K562 (cell line): ENCODE measurements around the gene DDX54. TPM values are rescaled to one million over a fixed set of nuclear protein-coding genes. Genes with fewer than 3 reads are reported as not detected.

Experiments
- ATF6 ChIP-seq: sonication (generic); formaldehyde crosslinking; IDR thresholded peaks from 2 replicates; pipeline ENCODE4 v1.4.0; 2020; ENCODE audit warnings: mild to moderate bottlenecking, missing genetic modification reagents
- BACH1 ChIP-seq: fragments of 200-800 bp; sonication (Bioruptor generic); IDR thresholded peaks from 2 replicates; pipeline ENCODE4 v1.6.1; 2016; ENCODE audit warnings: missing genetic modification characterization, missing compliant biosample characterization
- BRD9 ChIP-seq: fragments of 450-650 bp; IDR thresholded peaks from 2 replicates; pipeline ENCODE4 v1.6.1; 2018; ENCODE audit warnings: low read depth; ENCODE audit not compliant: partially characterized antibody
- BRF1 ChIP-seq: IDR thresholded peaks from 3 replicates; pipeline ENCODE4 v1.6.1; 2011; ENCODE audit warnings: borderline replicate concordance, mild to moderate bottlenecking; ENCODE audit not compliant: insufficient read length; ENCODE audit errors: extremely low read depth
- CREB1 ChIP-seq, 2 experiments: sonication (generic) in 1 of 2; formaldehyde crosslinking in 1 of 2; IDR thresholded peaks; 2 replicates each; pipeline versions ENCODE4 v1.6.1 to v1.8.0; 2012 to 2022; ENCODE audit warnings: inconsistent platforms in 1 of 2, mild to moderate bottlenecking in 1 of 2, missing genetic modification reagents in 1 of 2, moderate library complexity in 1 of 2
- DLX4 ChIP-seq: fragments of 250-450 bp; sonication (Bioruptor Pico); IDR thresholded peaks from 2 replicates; pipeline ENCODE4 v1.6.1; 2021; ENCODE audit warnings: mild to moderate bottlenecking
- DPF2 ChIP-seq: fragments of 450-650 bp; IDR thresholded peaks from 2 replicates; pipeline ENCODE4 v1.6.1; 2016
- EGR1 ChIP-seq: fragments of 450-650 bp; conservative IDR thresholded peaks from 2 replicates; pipeline ENCODE4 v1.6.1; 2017; ENCODE audit warnings: mild to moderate bottlenecking
- ESRRA ChIP-seq: fragments of 450-650 bp; IDR thresholded peaks from 2 replicates; pipeline ENCODE4 v1.6.1; 2014; ENCODE audit warnings: low read depth, mild to moderate bottlenecking, moderate library complexity, borderline replicate concordance
- ETV5 ChIP-seq: sonication (generic); formaldehyde crosslinking; IDR thresholded peaks from 2 replicates; pipeline ENCODE4 v1.4.0; 2020; ENCODE audit warnings: low read depth, mild to moderate bottlenecking, missing genetic modification reagents
- FOXA3 ChIP-seq, 2 experiments: fragments of 450-650 bp in 1 of 2; sonication (generic) in 1 of 2; formaldehyde crosslinking; IDR thresholded peaks in 1 of 2; conservative IDR thresholded peaks in 1 of 2; 2 replicates each; pipeline versions ENCODE4 v1.4.0 to v1.8.0; 2020 to 2022; ENCODE audit warnings: mild to moderate bottlenecking in 2 of 2, missing genetic modification reagents in 1 of 2
- FOXJ3 ChIP-seq: sonication (generic); formaldehyde crosslinking; IDR thresholded peaks from 2 replicates; pipeline ENCODE4 v1.4.0; 2020; ENCODE audit warnings: mild to moderate bottlenecking, missing genetic modification reagents
- GABPB2 ChIP-seq: fragments of 250-450 bp; sonication (Bioruptor Pico); conservative IDR thresholded peaks from 2 replicates; pipeline ENCODE4 v1.5.1; 2021; ENCODE audit warnings: mild to moderate bottlenecking
- JUNB ChIP-seq: fragments of 450-650 bp; formaldehyde crosslinking; conservative IDR thresholded peaks from 2 replicates; pipeline ENCODE4 v1.4.0; 2020; ENCODE audit warnings: mild to moderate bottlenecking
- PHB2 ChIP-seq: fragments of 450-650 bp; IDR thresholded peaks from 2 replicates; pipeline ENCODE4 v1.6.1; 2017; ENCODE audit warnings: low read depth
- PML ChIP-seq: IDR thresholded peaks from 2 replicates; pipeline ENCODE4 v1.6.1; 2012; ENCODE audit warnings: low read length, inconsistent platforms
- PPARD ChIP-seq: fragments of 250-450 bp; sonication (Bioruptor Pico); IDR thresholded peaks from 2 replicates; pipeline ENCODE4 v1.8.0; 2022; ENCODE audit warnings: inconsistent platforms, mild to moderate bottlenecking, moderate library complexity
- PTBP1 ChIP-seq: fragments of 200-400 bp; formaldehyde crosslinking; IDR thresholded peaks from 2 replicates; pipeline ENCODE4 v1.6.1; 2017; ENCODE audit warnings: low read depth, low read length
- RAD51 ChIP-seq: fragments of 450-650 bp; IDR thresholded peaks from 2 replicates; pipeline ENCODE4 v1.7.1; 2016; ENCODE audit warnings: low read depth, mild to moderate bottlenecking, borderline replicate concordance
- SIRT6 ChIP-seq: IDR thresholded peaks from one replicate; pipeline ENCODE4 v1.6.1; 2012; ENCODE audit warnings: low read depth, mild to moderate bottlenecking, control low read depth, inconsistent platforms, low read length, moderate library complexity
- SMARCA5 ChIP-seq: fragments of 450-650 bp; IDR thresholded peaks from 2 replicates; pipeline ENCODE4 v1.6.1; 2016
- TCF3 ChIP-seq: sonication (generic); formaldehyde crosslinking; IDR thresholded peaks from 2 replicates; pipeline ENCODE4 v1.4.0; 2020; ENCODE audit warnings: mild to moderate bottlenecking, missing genetic modification reagents
- TFAM ChIP-seq: fragments of 250-450 bp; sonication (Bioruptor Pico); conservative IDR thresholded peaks from 2 replicates; pipeline ENCODE4 v1.5.0; 2021; ENCODE audit warnings: mild to moderate bottlenecking, moderate library complexity
- USF2 ChIP-seq: sonication (generic); formaldehyde crosslinking; IDR thresholded peaks from 2 replicates; pipeline ENCODE4 v1.5.0; 2020; ENCODE audit warnings: missing genetic modification reagents
- ZNF3 ChIP-seq: fragments of 250-450 bp; sonication (Bioruptor Pico); IDR thresholded peaks from 2 replicates; pipeline ENCODE4 v1.5.0; 2021; ENCODE audit warnings: mild to moderate bottlenecking, moderate library complexity
- ZNF644 ChIP-seq: fragments of 200-800 bp; sonication (Bioruptor generic); IDR thresholded peaks from 2 replicates; pipeline ENCODE4 v1.6.1; 2016; ENCODE audit warnings: low read depth, missing genetic modification characterization, missing compliant biosample characterization
- ZNF766 ChIP-seq: fragments of 200-800 bp; sonication (Bioruptor generic); conservative IDR thresholded peaks from 2 replicates; pipeline ENCODE4 v1.6.1; 2016; ENCODE audit warnings: missing genetic modification characterization, missing compliant biosample characterization
- ZNF79 ChIP-seq: fragments of 250-450 bp; sonication (Bioruptor Pico); IDR thresholded peaks from 2 replicates; pipeline ENCODE4 v1.4.0; 2020; ENCODE audit warnings: low read depth, mild to moderate bottlenecking, moderate library complexity
- polyA plus RNA-seq, 8 experiments: library from polyadenylated mRNA; depleted of rRNA in 4 of 8; stranded (reverse) in 5 of 8; unstranded in 3 of 8; fragments of >200 nt; fragmentation: Nextera tagmentation in 2 of 8; fragmentation: Illumina TruSeq in 1 of 8; extraction: Ambion mirVana in 2 of 8; extraction: Trizol in 1 of 8; gene quantifications; 2 replicates each; pipeline versions ENCODE4 v1.2.1 to v1.2.3, GENCODE V29; 2011 to 2014; ENCODE audit warnings: inconsistent platforms in 1 of 8, missing spikeins in 1 of 8
- total RNA-seq, 7 experiments: library from RNA; depleted of rRNA in 6 of 7; stranded (reverse); fragments of >200 nt in 6 of 7; fragmentation: Illumina TruSeq in 2 of 7; extraction: Trizol in 2 of 7; gene quantifications; 2 replicates each; pipeline versions ENCODE4 v1.2.1 to v1.2.3, GENCODE V29; 2011 to 2021; ENCODE audit warnings: low replicate concordance in 1 of 7

DDX54 gene
- total and polyA plus RNA-seq, 9 of the 15 experiments (the other 6 are each of a cell fraction or from before 2014, with no cell fraction given): 1.4 to 135 (median 51.4) TPM

GRCh38 chr12:113221181-113221996 lies 36.1 kb upstream of the DDX54 start, which contains the start of gene TPCN1 (continued):
- no peak for TF ChIP-seq FOXJ3 (CRISPR knock-in tag)
- TF ChIP-seq BRD9: no peak
- peak; percentile 72 for TF ChIP-seq ESRRA
- TF ChIP-seq ZNF79: no peak
- no peak for TF ChIP-seq PPARD (CRISPR knock-in tag)
- no peak for TF ChIP-seq ETV5 (CRISPR knock-in tag)
- TF ChIP-seq ZNF3 (CRISPR knock-in tag): no peak
- TF ChIP-seq JUNB (CRISPR knock-in tag): no peak
- no peak for TF ChIP-seq ATF6
- no peak for TF ChIP-seq ZNF766 (CRISPR knock-in tag)
- no peak for TF ChIP-seq ZNF644 (tag)
- TF ChIP-seq PTBP1: no peak
- TF ChIP-seq USF2 (CRISPR knock-in tag): peak; percentile 42
- 0 out of 2 replicates have a peak, but pooled peaks have one; percentile 18 for TF ChIP-seq EGR1
- no peak for TF ChIP-seq BRF1
- no peak for TF ChIP-seq PHB2
- no peak for TF ChIP-seq FOXA3 (CRISPR knock-in tag; conservative IDR thresholded peaks at IDR 0.05 in 1 of 2, IDR thresholded peaks at IDR 0.05 in 1 of 2)
- no peak for TF ChIP-seq DLX4 (CRISPR knock-in tag)
- TF ChIP-seq CREB1 (IDR thresholded peaks at IDR 0.05): peak; percentile 45
- 0 out of 2 replicates have a peak, but pooled peaks have one; percentile 49 for TF ChIP-seq CREB1 (CRISPR knock-in tag; IDR thresholded peaks at IDR 0.05)
- TF ChIP-seq SMARCA5: no peak
- no peak for TF ChIP-seq TFAM (CRISPR knock-in tag)
- no peak for TF ChIP-seq GABPB2 (CRISPR knock-in tag)
- no peak for TF ChIP-seq TCF3
- no peak for TF ChIP-seq BACH1 (tag)
- peak; percentile 31; the same call in 1 of the 2 replicates for TF ChIP-seq RAD51
- peak; percentile 20; the same call in 1 of the 2 replicates for TF ChIP-seq PML
- TF ChIP-seq SIRT6: no peak
- no peak for TF ChIP-seq DPF2
